Activated gamma-delta T cell (primary cell): ENCODE data around the gene CTXND1.

Experiments
- DNase-seq: peaks from one replicate; lab custom pipeline; 2025; lab: John Stamatoyannopoulos, UW

CTXND1 gene

GRCh38 chr15:80180986-80181385 is 71.0 kb downstream of the CTXND1 start:
- no peak for DNase-seq

DNA sequence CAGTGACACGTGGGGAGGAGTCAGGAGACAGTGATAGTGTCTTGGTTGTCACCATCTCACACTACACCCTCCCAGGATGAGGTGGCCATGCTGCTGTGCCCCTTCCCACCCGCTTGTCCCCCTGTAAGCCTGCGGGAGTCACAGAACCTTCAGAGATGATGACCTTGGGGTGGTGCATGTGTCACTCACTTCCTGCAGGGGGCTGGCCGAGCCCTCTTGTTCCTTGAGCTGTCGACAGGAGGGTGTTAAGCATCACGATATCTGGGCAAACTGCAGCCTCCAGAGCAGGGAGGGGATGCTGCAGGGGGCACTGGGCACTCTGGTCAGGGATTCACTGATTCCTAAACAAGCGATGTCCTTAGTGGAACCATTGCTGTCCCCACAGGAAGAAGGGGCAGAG is 71.5 kb downstream of the CTXND1 start:
- no peak for DNase-seq

- DNase-seq = no peak
These were observed 72.1 kb downstream of the CTXND1 start for GRCh38 chr15:80179935-80180334.

- DNase-seq = no peak
These were observed 72.8 kb downstream of the CTXND1 start for GRCh38 chr15:80179025-80179759.

DNA sequence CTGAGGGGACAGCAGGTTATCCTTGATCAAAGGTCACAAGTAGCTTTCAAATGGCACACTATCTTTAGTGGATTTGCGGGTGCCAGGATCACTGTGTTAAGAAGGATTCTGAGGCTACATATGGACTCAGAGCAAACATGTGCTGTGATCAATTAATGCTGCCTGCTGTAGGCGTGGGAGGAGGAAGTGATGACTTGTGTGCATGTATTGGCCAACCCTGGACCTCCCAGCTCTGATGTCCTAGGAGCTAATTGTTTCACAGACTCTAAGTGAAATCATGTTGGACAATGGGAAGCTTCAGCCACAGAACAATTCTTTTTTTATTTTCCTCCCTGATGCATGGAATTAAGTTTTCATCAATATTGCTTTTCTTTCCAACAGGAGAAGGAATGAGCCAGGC is 74.9 kb downstream of the CTXND1 start:
- DNase-seq = no peak

DNA sequence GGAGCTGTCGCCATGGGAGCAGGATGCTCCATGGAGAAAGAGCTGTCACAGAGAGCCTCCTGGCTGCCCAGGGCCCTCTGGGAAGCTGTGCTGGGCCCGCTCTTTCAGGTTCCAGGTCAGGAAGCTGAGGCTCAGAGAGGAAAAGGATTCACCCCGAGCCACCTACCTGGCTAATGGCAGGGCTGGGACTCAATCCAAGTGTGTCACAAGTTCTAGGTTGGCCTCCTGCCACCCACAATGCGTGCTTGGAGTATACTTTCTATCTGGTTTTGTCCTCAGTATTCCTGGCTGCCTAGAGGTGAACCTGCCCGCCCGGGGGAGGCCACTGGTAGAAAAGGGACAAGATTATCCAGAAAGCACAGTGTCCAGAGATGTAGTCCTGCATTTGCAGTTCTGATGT is 75.6 kb downstream of the CTXND1 start:
- no peak for DNase-seq

DNA sequence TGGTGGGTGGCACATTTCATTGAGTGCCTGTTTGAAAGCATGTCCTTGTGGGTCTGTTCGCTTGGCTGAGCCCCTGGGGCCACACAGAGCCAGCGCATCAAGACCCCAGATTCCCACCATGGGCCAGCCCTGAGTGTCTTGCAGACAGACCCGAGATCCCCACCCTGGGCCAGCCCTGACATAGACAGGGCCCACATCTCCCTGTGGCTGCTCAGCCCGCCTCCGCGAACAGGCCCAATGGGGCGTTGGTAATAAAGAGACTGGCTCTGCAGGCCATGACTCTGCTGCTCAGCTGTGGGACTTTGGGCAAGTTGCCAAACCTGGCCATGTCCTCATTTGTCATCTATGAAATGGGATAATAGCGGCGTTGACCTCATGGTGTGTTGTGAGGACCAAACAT is 76.6 kb downstream of the CTXND1 start:
- DNase-seq = no peak

- no peak for DNase-seq
These were observed 77.8 kb downstream of the CTXND1 start for GRCh38 chr15:80174017-80174746.

DNA sequence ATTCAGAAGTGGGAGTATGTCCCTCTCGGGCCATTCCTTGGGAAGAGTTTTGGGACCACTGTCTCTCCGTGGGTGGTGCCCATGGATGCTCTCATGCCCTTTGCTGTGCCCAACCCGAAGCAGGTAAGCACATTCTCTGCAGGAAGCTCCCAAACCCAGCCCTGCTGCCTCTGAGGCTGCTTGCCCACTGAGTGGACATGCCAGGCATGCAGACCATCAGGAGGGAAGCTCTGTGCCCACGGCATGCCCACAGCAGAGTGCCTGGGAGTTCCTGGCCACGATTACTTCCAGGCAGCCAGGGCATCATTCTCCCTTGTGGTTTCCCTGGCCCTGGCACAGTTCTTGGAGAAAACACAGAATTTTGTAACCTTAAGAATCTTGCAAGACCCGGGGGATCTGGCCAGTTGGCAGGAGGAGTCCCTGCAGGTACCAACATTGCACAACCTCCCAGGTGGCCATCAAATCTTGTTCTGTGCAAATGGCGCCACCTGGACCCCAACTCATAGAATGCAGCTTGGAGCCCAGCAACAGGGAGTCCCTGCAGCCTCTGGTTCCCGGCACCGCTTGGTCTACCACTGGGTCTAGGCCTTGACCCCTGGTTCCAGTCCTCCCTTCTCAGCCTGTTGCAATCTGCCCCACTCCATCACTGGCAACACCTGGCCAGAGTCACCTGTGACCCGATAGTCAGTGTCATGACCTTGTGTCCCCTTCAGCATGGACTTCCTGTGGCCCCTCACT is 78.8 kb downstream of the CTXND1 start:
- no peak for DNase-seq

GRCh38 chr15:80172401-80172800 is 79.6 kb downstream of the CTXND1 start:
- no peak for DNase-seq

GRCh38 chr15:80171787-80172186 is 80.2 kb downstream of the CTXND1 start:
- DNase-seq = no peak

- DNase-seq = no peak
These were observed 81.4 kb downstream of the CTXND1 start for GRCh38 chr15:80170596-80170995.

GRCh38 chr15:80169768-80170357 is 82.2 kb downstream of the CTXND1 start:
- DNase-seq = no peak

- DNase-seq = no peak
These were observed 83.6 kb downstream of the CTXND1 start for GRCh38 chr15:80168421-80168820.

DNA sequence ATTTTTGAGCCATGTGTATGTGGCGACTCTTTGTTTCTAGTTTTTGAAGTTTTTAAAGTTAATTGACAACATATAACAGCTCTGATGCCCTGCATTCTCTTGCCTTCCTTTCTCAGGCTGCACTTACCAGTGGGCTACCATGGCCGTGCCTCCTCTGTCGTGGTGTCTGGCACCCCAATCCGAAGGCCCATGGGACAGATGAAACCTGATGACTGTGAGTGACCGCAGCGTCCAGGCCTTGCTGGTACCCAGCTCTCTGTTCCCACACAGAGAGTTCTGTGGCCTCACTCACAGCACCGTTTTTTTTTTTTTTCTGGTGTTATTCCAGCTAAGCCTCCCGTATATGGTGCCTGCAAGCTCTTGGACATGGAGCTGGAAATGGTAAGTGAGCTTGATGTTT is 84.1 kb downstream of the CTXND1 start:
- no peak for DNase-seq

DNA sequence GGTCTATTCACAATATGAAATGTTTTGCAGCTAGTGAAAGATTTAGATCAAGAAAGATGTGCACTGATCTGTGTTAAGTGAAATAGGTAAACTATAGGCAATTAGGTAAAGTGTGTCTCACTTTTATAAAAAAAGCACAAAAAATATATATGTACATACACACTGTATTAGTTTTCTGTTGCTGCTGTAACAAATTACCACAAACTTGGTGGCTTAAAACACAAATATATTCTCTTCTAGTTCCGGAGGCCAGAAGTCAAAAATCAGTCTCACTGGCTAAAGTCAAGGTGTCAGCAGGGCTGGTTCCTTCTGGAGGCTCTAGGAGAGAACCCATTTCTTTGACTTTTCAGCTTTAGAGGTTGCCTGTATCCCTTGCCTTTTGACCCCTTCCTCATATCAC is 88.1 kb downstream of the CTXND1 start:
- DNase-seq = no peak

DNA sequence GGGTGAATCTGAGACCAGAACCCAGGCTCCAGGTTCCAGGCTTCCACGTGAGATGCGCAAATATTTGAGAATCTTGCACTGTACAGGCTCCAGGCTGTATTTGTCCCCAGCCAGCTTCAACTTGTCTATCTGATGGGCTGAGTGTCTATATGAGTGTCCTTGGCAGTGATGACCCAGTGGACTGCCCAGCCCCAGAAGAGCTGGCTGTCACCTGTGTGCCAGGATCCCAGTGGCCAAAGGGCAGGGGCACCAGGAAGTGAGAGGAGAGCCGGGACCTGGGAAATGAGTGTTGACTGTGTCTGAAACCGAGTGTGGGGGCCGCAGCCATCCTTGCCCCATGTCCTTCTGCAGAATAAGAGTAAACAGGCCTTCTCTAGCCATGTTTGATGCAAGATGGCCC is 88.8 kb downstream of the CTXND1 start:
- DNase-seq = no peak

DNA sequence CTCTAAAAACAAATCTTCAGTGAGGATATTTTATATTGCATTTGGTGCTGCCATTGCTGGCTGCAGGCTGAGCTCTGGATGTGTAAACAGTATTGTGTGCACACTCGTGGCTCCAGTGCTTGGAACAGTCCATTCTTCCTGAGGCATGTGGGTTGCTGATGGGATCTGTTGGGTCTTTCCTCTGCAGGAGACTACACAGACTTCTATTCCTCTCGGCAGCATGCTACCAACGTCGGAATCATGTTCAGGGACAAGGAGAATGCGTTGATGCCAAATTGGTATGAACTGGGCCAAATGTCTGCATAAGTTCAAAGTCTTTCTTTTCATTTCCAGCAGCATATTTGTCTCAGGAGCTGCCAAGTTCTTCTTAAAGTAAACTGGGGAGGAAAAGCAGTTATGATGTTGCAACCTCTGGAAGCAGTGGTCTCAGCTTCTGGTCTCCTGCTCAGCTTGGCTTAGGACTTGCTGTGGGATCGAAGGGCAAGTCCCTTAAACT is 89.9 kb downstream of the CTXND1 start:
- DNase-seq = no peak

- DNase-seq = no peak
These were observed 90.5 kb downstream of the CTXND1 start for GRCh38 chr15:80161468-80162016.

DNA sequence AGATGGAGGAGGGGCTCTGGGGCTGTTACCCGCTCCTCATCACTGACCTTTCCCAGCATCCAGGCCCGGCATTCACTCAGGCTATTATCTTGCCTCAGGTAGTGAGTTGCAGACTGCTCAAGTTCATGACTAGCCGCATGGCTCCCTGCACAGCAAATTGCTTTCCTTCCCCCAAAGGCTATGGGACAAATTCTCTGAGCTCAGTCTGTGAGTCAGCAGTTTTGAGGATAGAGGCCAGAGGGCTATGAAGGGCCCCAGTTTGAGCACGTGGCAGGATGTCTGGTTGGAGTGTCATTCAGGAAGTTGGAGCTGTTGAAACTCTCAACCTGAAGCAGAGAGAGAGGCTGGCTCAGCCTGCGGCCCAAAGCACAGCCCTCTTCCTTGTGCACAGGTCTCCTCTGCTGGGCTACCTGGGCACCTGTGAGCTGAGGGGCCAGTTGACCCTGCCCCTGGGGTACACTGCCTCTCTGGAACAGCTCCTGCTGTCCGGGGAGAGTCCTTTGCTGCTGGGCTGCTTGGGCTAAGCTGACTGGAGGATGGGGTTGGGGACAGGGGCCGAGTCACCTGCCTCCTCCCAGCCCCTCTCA is 91.3 kb downstream of the CTXND1 start:
- DNase-seq = no peak

DNA sequence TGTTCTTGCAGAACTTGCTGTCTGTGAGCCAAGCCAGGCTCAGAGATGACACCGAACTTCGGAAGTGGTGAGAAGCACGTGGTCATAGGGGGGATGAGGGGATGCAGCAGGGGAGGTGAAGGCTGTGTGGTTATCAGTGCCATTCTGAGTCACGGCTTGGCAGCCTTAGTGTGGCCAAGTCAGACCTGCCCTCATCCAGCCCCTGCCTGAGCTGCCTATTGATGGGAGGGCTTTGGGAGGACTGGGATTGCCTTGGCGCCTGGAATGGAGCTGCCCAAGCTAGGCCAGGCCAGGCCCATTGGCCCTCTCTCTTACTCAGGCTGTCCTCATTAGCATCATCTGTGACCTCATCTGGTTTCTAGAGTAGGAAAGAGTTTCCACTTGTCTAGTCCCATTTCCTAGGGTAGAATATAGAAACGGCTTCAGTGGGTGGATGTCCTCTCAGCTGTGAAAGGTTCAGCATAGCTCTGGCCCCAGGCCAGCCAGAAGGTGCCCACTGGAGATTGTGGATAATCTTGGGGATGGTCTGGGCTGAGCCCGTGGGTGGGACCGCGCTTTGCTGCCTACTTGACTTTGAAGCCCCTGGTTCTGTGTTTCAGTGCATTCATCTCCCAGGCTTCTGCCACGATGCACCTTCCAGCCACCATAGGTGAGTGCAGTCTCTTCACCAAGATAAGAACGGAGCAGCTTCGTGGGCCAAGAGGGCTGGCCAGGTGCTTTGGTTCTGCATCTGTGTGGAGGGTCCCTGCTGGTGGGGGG is 92.0 kb downstream of the CTXND1 start:
- no peak for DNase-seq
